K562 (cell line): ENCODE data around the gene ANAPC10. TPM values are rescaled to one million over a fixed set of nuclear protein-coding genes. Genes with fewer than 3 reads are reported as not detected.

Experiments
- CAMTA2 ChIP-seq: fragments of 250-450 bp; sonication (Bioruptor Pico); conservative IDR thresholded peaks from 2 replicates; pipeline ENCODE4 v1.5.1; 2022
- CBFA2T3 ChIP-seq: fragments of 450-650 bp; IDR thresholded peaks from 2 replicates; pipeline ENCODE4 v1.6.1; 2017
- CREB3L1 ChIP-seq: fragments of 450-650 bp; IDR thresholded peaks from 2 replicates; pipeline ENCODE4 v1.6.1; 2014; ENCODE audit warnings: low read depth, mild to moderate bottlenecking, moderate library complexity, borderline replicate concordance
- GTF2E2 ChIP-seq: fragments of 200-800 bp; sonication (Bioruptor generic); IDR thresholded peaks from 2 replicates; pipeline ENCODE4 v1.6.1; 2016; ENCODE audit warnings: missing genetic modification characterization, missing compliant biosample characterization
- HBP1 ChIP-seq: fragments of 450-650 bp; formaldehyde crosslinking; IDR thresholded peaks from 2 replicates; pipeline ENCODE4 v1.4.0; 2022; ENCODE audit warnings: missing genetic modification characterization
- HDAC6 ChIP-seq: IDR thresholded peaks from 2 replicates; pipeline ENCODE4 v1.6.1; 2012; ENCODE audit warnings: low read depth, mild to moderate bottlenecking, control low read depth, inconsistent platforms, low read length, moderate library complexity
- JUN ChIP-seq, 2 experiments: sonication (generic) in 1 of 2; formaldehyde crosslinking in 1 of 2; IDR thresholded peaks; 2 replicates each; pipeline versions ENCODE4 v1.6.1 to v1.8.0; 2012 to 2022; ENCODE audit warnings: borderline replicate concordance in 2 of 2, mild to moderate bottlenecking in 2 of 2, improper control_type of control experiment in 1 of 2, low read depth in 1 of 2, low read length in 1 of 2, missing genetic modification reagents in 1 of 2
- MCM3 ChIP-seq: fragments of 450-650 bp; IDR thresholded peaks from 2 replicates; pipeline ENCODE4 v1.6.1; 2016
- NR4A1 ChIP-seq, 2 experiments: fragments of 250-450 bp in 1 of 2; fragments of 450-650 bp in 1 of 2; sonication (Bioruptor Pico) in 1 of 2; IDR thresholded peaks; 2 replicates each; pipeline versions ENCODE4 v1.4.0 to v1.6.1; 2016 to 2020; ENCODE audit warnings: mild to moderate bottlenecking in 2 of 2, missing compliant biosample characterization in 1 of 2, missing genetic modification characterization in 1 of 2, moderate library complexity in 1 of 2
- RAD21 ChIP-seq, 2 experiments: fragments of 250-450 bp in 1 of 2; fragments of 450-650 bp in 1 of 2; sonication (Bioruptor Pico) in 1 of 2; formaldehyde crosslinking in 1 of 2; IDR thresholded peaks in 1 of 2; conservative IDR thresholded peaks in 1 of 2; 2 replicates each; pipeline versions ENCODE4 v1.4.0 to v1.8.0; 2020 to 2022; ENCODE audit warnings: mild to moderate bottlenecking in 2 of 2, moderate library complexity in 1 of 2
- SP1 ChIP-seq: sonication (generic); formaldehyde crosslinking; IDR thresholded peaks from 2 replicates; pipeline ENCODE4 v1.8.1; 2022; ENCODE audit warnings: mild to moderate bottlenecking, missing genetic modification reagents
- STAG1 ChIP-seq: sonication (generic); formaldehyde crosslinking; IDR thresholded peaks from 2 replicates; pipeline ENCODE4 v1.5.0; 2020; ENCODE audit warnings: missing genetic modification reagents, borderline replicate concordance
- TAF7 ChIP-seq: fragments of 450-650 bp; IDR thresholded peaks from 2 replicates; pipeline ENCODE4 v1.6.1; 2016; ENCODE audit warnings: missing genetic modification characterization, missing compliant biosample characterization
- TBL1XR1 ChIP-seq, 2 experiments: IDR thresholded peaks; 2 replicates each; pipeline ENCODE4 v1.6.1; 2012; ENCODE audit warnings: improper control_type of control experiment in 2 of 2, low read length in 2 of 2, mild to moderate bottlenecking in 1 of 2
- ZBTB1 ChIP-seq: sonication (generic); formaldehyde crosslinking; IDR thresholded peaks from 2 replicates; pipeline ENCODE4 v1.8.1; 2023; ENCODE audit warnings: missing genetic modification reagents, low read depth, mild to moderate bottlenecking, borderline replicate concordance
- ZNF124 ChIP-seq: sonication (generic); formaldehyde crosslinking; IDR thresholded peaks from 2 replicates; pipeline ENCODE4 v1.8.1; 2022; ENCODE audit warnings: missing genetic modification reagents
- ZNF197 ChIP-seq: fragments of 200-800 bp; sonication (Bioruptor generic); IDR thresholded peaks from 2 replicates; pipeline ENCODE4 v1.6.1; 2016; ENCODE audit warnings: low read depth, missing genetic modification characterization, missing compliant biosample characterization
- ZNF324 ChIP-seq: fragments of 250-450 bp; sonication (Bioruptor Pico); IDR thresholded peaks from 2 replicates; pipeline ENCODE4 v1.4.0; 2020; ENCODE audit warnings: mild to moderate bottlenecking
- ZNF354B ChIP-seq: fragments of 250-450 bp; sonication (Bioruptor Pico); IDR thresholded peaks from 2 replicates; pipeline ENCODE4 v1.4.0; 2020
- ZNF445 ChIP-seq: fragments of 250-450 bp; sonication (Bioruptor Pico); IDR thresholded peaks from 2 replicates; pipeline ENCODE4 v1.4.0; 2020; ENCODE audit warnings: low read depth, mild to moderate bottlenecking, moderate library complexity
- ZNF507 ChIP-seq: conservative IDR thresholded peaks from 2 replicates; pipeline ENCODE4 v1.6.1; 2017; ENCODE audit warnings: missing genetic modification characterization, missing compliant biosample characterization
- ZNF639 ChIP-seq, 2 experiments: fragments of 200-800 bp in 1 of 2; sonication (Bioruptor generic) in 1 of 2; sonication (generic) in 1 of 2; formaldehyde crosslinking in 1 of 2; IDR thresholded peaks in 1 of 2; conservative IDR thresholded peaks in 1 of 2; 2 replicates each; pipeline versions ENCODE4 v1.5.0 to v1.6.1; 2016 to 2020; ENCODE audit warnings: missing compliant biosample characterization in 1 of 2, missing genetic modification characterization in 1 of 2, missing genetic modification reagents in 1 of 2
- polyA plus RNA-seq, 8 experiments: library from polyadenylated mRNA; depleted of rRNA in 4 of 8; stranded (reverse) in 5 of 8; unstranded in 3 of 8; fragments of >200 nt; fragmentation: Nextera tagmentation in 2 of 8; fragmentation: Illumina TruSeq in 1 of 8; extraction: Ambion mirVana in 2 of 8; extraction: Trizol in 1 of 8; gene quantifications; 2 replicates each; pipeline versions ENCODE4 v1.2.1 to v1.2.3, GENCODE V29; 2011 to 2014; ENCODE audit warnings: inconsistent platforms in 1 of 8, missing spikeins in 1 of 8
- total RNA-seq, 7 experiments: library from RNA; depleted of rRNA in 6 of 7; stranded (reverse); fragments of >200 nt in 6 of 7; fragmentation: Illumina TruSeq in 2 of 7; extraction: Trizol in 2 of 7; gene quantifications; 2 replicates each; pipeline versions ENCODE4 v1.2.1 to v1.2.3, GENCODE V29; 2011 to 2021; ENCODE audit warnings: low replicate concordance in 1 of 7

Gene ANAPC10
- total and polyA plus RNA-seq, 9 of the 15 experiments (the other 6 are each of a cell fraction or from before 2014, with no cell fraction given), result 31.0 to 96.2 (median 60.3) TPM

GRCh38 chr4:145097821-145098674 is at the start of gene ANAPC10, which contains the start of gene ABCE1 (continued):
- TF ChIP-seq HBP1 (CRISPR knock-in tag) (no peak), CBFA2T3 (peak; percentile 33; the same call in 1 of the 2 replicates), MCM3 (no peak), ZNF507 (no peak), HDAC6 (no peak), CAMTA2 (CRISPR knock-in tag) (no peak), TAF7 (tag) (peak; percentile 56), ZNF197 (CRISPR knock-in tag) (no peak), ZBTB1 (CRISPR knock-in tag) (no peak), JUN (IDR thresholded peaks at IDR 0.05; ENCODE audit: borderline replicate concordance, low read depth, low read length) (peak; percentile 96), JUN (CRISPR knock-in tag; IDR thresholded peaks at IDR 0.05; ENCODE audit: borderline replicate concordance) (peak; percentile 93), GTF2E2 (tag) (peak; percentile 62; the same call in 1 of the 2 replicates), ZNF124 (CRISPR knock-in tag) (no peak), NR4A1 (CRISPR knock-in tag; IDR thresholded peaks at IDR 0.05) (no peak), NR4A1 (tag; IDR thresholded peaks at IDR 0.05) (peak; percentile 54; the same call in 1 of the 2 replicates), RAD21 (CRISPR knock-in tag; conservative IDR thresholded peaks at IDR 0.05 in 1 of 2, IDR thresholded peaks at IDR 0.05 in 1 of 2) (0 out of 4 replicates have a peak, but pooled peaks of 1 of the 2 experiments have one; percentile 7), CREB3L1 (peak; percentile 69; the same call in 1 of the 2 replicates), ZNF324 (no peak), ZNF354B (CRISPR knock-in tag) (no peak), TBL1XR1 (IDR thresholded peaks at IDR 0.05; ENCODE audit: low read length in 2 of 2) (peak; percentile 19 to 81; a peak in 2 of 4 replicates), ZNF445 (CRISPR knock-in tag) (no peak), ZNF639 (CRISPR knock-in tag; conservative IDR thresholded peaks at IDR 0.05 in 1 of 2, IDR thresholded peaks at IDR 0.05 in 1 of 2) (no peak; a peak in 1 of 4 replicates), SP1 (peak; percentile 83; the same call in 1 of the 2 replicates), STAG1 (CRISPR knock-in tag) (no peak)
